Activated naive CD4-positive, alpha-beta T cell treated with anti-CD3 and anti-CD28 coated beads, Interleukin-2, amount 50 U/mL, for 16 hours (primary cell): ENCODE data around the gene MECP2.
A peak's percentile ranks its signal among the peaks of the same experiment; 100 is the strongest.
"Not testable (repeated sequence)": the region's sequence is repeated elsewhere in the genome, so short reads cannot be mapped to it uniquely, and the experiment has no call there.

Experiments used
- DNase-seq: peaks from one replicate; pipeline ENCODE4 v3.0.0-alpha.2; 2020

The MECP2 gene

DNA sequence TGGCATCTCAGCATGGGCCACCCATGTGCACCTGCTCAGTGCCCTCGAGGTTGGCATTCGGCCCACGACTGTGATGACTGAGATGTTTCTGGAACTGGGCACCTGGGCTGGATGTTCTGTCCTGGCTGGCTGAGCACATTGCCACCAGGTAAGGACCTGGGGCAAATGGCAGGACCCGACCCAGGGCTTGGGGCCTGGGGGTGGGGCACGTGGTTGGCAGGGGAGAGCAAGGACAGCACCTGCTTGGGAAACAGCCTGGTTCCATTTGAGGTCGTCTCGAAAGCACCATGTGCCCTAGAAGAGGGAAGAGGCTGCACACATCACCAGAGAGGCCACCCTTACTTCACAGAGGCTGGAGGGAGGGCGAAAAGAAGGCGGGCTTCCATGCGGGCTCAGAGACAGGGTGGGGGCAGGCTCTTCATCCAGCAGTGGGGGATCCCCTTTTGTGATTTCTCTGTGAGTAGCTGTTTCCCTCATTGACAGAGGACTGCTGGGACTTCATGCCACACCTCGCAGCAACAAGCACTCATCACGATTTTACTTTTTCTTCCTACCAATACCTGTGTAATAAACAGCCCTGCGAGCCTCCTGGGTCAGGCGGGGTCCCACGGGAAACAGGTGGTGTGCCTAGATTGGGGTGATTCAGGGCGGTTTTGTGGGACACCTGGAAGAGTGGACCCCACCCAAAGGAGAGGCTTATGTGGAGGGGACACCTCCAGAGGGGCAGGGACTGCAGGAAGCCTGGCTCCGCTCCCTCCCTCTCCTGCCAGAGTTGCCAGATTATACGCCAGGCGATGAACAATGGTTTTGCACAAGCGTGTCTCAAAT is 113.0 kb downstream of the MECP2 start:
- peak; percentile 57 for DNase-seq

DNA sequence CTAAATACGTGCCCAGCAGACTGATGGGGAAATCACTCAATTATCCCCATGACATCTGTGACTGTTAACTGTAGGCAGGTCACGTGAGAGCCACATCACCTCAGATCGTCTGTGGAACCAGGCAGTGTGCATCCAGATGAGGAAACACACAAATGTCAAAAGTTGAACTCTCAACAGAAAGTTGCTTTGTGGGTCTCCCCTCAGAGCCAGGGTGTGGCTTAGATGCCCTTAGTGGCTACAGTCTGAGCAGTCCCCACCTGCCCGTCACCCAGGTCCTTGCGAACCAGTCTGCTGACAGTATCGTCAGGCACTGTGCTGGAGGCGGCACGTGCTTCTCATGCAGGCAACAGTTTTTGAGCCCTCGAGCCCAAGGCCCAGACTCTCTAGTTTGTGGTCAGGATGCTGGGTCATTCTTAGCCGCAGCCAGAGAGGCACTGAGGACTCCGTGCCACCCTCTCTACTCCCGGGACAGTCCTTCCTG is 114.2 kb downstream of the MECP2 start:
- no peak for DNase-seq

DNA sequence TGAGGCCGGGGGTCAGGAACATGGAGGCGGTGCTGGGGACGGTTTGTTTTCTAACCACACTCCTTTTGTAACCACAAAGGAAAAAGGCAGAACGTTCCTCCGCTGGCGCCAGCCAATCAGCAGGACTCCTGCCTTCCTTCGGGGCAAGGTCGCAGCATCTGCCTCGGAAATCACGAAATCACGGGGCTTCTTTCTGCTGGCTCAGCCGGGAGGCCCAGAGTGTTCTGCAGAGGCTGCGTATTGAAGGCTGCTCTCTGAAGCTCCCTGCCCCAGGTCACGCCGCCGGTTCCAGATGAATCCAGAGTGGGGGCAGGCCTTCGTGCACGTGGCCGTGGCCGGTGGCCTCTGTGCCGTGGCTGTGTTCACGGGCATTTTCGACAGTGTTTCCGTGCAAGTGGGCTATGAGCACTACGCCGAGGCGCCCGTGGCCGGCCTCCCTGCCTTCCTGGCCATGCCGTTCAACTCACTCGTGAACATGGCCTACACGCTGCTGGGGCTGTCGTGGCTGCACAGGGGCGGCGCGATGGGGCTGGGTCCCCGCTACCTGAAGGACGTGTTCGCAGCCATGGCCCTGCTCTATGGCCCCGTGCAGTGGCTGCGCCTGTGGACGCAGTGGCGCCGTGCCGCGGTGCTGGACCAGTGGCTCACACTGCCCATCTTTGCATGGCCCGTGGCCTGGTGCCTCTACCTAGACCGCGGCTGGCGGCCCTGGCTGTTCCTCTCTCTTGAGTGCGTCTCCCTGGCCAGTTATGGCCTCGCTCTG is 115.6 kb downstream of the MECP2 start:
- no peak for DNase-seq

DNA sequence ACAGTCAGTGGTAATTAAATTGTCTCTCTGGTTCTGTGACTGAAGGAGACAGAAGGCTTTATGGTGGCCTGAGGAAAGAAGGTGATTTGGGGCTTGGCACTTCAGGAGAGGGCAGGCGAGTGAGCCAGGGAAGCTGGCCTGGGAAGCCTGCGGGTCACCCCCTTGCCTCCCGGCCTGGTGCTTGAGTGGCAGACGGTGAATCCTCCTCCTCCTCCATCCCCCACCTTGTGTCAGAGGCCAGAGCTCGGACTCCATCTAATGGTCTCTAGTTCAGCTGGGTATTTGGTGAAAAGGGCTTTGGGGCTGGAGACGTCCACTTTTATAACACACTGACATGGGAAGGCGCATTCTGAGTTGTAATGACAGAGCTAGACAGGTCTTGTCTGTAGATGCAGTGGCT is 116.3 kb downstream of the MECP2 start:
- DNase-seq, result no peak

DNA sequence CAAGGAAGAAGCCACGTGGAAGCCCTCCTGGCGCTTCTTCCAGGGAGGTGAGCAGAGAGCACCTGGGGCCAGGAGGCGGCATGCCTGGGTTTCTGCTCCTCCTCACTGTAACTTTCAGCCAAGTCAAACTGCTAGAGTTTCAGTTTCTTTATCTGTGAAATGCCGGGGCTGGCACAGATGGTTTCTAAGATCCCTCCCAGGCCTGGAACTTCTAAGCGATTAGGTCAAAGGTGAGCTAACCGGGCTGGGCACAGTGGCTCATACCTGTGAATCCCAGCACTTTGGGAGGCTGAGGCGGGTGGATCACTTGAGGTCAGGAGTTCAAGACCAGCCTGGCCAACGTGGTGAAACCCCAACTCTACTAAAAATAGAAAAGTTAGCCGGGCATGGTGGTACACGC is 117.1 kb downstream of the MECP2 start:
- not testable (repeated sequence) for DNase-seq

DNA sequence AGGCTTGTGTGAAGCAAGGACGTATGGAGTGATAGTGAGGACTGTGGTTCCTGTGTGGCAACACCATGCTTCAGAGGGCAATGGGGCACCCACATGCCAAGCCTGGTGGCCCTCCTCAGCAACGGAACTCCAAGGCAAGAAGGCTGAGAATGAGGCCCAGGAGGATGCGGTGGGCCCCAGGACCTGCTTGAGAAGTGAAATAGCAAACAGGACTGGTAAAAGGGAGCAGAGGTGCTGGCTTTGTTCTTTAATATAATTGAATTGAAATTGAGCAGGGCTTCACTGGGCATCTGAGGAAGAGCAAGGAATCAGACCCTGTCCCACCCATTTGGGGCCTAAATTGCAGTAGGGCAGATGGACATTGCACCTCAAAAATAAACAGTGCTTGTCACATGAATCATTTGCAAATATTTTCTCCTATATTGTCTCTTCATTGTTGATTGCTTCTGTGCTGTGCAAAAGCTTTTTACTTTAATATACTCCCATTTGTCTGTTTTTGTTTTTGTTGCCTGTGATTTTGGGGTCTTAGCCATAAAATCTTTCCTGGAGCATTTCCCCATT is 122.7 kb downstream of the MECP2 start:
- no peak for DNase-seq

DNA sequence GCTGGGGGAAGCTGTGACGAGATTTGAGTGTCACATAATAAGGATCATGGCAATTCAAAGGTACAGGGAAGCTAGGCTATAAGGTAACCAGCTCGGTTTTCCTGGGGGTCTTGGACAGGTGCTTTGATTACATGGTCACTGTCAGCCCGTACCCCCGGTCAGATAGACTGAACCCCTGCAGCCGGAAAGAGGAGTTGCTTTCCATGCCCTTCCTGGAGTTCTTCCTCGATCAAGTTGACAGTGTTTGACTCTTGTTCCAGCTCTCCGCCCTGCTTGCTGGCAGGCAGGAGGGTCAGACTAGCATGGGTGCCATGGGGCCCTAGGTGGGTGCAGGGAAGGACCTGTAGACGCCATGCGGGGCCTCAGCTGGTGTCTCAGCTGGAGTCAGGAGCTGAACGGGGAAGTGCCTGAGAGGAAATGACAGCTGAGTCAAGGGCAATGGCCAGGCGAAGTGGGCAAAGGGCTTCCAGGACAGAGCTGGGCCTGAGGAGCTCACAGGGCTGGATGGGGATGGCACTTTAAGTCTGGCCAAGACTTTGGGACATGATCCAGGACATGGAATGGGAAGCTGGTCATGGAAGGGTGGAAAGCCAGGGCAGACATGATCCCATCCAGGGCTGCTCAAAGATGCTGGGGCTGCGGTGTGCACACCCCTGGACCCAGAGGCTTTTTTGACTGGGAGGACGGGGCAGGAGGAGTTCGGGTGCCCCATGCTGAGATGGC is 123.4 kb downstream of the MECP2 start:
- DNase-seq, result no peak

DNA sequence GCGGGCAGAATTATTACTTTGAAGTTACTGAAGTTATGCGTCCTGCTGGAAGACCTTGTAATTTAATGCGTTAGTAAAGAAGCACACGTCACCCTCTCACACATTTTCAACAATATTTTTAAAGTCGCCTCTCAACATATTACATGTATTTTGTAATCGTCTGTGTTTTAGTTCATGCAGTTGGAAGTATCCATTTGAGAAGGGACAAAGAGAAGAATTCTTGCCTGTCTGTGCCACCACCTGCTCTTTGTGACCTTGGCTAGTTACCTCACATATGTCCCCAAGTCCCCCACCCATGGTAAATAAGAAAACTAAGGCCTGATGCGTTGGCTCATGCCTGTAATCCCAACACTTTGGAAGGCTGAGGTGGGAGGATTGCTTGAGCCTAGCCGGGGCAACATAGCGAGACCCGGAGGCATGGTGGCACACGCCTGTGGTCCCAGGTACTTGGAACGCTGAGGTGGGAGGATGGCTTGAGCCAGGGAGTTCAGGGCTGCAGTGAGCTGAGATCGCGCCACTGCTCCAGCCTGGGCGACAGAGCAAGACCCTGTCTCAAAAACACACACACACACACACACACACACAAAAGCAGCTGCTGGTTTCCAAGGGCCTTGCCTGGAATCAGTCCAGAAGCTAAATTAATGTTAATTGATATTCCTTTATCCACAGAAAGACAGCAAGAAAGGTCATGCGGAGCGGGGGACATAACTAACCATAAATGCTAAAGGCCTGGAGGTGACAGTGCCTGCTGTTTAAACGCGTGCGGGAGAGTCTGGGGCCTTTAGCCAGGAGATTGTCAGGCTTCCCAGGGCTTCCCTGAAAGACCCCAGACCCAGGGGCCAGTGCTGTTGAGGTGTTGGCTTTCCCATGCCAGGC is 124.2 kb downstream of the MECP2 start:
- DNase-seq, result no peak

DNA sequence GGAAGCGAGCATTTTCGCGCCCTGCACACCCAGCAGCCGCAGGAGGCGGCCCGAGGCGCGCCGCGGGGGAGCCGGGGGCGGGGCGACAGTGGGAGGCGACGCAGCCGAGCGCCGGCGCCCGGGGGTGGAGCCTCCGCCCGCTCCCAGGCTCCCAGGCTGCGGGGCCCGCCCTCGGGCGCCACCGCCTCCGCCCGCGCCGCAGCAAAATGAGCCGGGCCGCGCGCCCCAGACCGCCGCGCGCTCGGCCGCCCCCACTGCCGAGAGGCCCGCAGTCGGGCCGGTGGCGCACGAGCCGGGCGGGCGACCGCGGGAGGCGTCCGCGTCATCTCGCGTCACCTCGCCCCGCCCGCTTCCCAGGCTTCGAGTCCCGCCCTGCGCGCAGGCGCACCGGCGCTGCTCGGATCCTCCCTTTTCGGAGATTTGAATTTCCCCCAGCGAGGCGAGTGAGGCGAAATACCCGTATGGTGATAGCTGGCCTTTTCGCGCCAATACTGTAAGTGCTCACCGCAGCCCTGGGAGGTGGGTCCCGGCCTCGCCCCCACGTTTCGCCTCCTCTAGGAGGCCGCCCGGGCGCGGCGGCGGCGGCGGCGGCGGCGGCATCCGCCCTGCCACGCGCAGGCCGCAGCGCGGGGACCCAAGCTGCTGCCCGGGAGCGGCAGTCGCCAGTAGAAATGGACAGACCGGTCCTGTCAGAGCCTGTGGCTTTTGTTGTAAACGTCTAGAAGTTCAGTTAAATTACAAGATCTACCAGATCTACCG is 125.0 kb downstream of the MECP2 start, which contains the start of gene TMEM187:
Gene TMEM187, plus strand, starts transcription at position 387 of the 759 bp plus-strand sequence. CDS start 9,309 bp downstream, outside the sequence.
- DNase-seq, result peak; percentile 87
